Activated CD4-positive, alpha-beta T cell treated with anti-CD3 and anti-CD28 coated beads, Interleukin-2, amount 50 U/mL, for 1 hour (primary cell): ENCODE measurements around the gene KCNQ1OT1.

Experiments used
- DNase-seq: peaks from one replicate; pipeline ENCODE4 v3.0.0-alpha.2; 2020

Gene KCNQ1OT1

GRCh38 chr11:2736577-2737225, 36.9 kb upstream of the KCNQ1OT1 start:
- DNase-seq, result no peak

- DNase-seq, result no peak
Measured at GRCh38 chr11:2735053-2735589, 35.3 kb upstream of the KCNQ1OT1 start.

- no peak for DNase-seq
Measured at GRCh38 chr11:2734181-2735052, 34.6 kb upstream of the KCNQ1OT1 start.

GRCh38 chr11:2732940-2733628, 33.3 kb upstream of the KCNQ1OT1 start:
- no peak for DNase-seq

- no peak for DNase-seq
Measured at GRCh38 chr11:2732261-2732939, 32.6 kb upstream of the KCNQ1OT1 start.

- no peak for DNase-seq
Measured at GRCh38 chr11:2731130-2732125, 31.6 kb upstream of the KCNQ1OT1 start.

GRCh38 chr11:2730272-2731129, 30.7 kb upstream of the KCNQ1OT1 start:
- DNase-seq, result no peak

- no peak for DNase-seq
Measured at GRCh38 chr11:2729841-2730240, 30.0 kb upstream of the KCNQ1OT1 start.

- DNase-seq, result no peak
Measured at GRCh38 chr11:2728663-2729332, 29.0 kb upstream of the KCNQ1OT1 start.

GRCh38 chr11:2728128-2728662, 28.4 kb upstream of the KCNQ1OT1 start:
- DNase-seq, result no peak

- no peak for DNase-seq
Measured at GRCh38 chr11:2726964-2727363, 27.2 kb upstream of the KCNQ1OT1 start.

GRCh38 chr11:2725368-2726300, 25.8 kb upstream of the KCNQ1OT1 start:
- no peak for DNase-seq

- DNase-seq, result no peak
Measured at GRCh38 chr11:2724653-2725367, 25.0 kb upstream of the KCNQ1OT1 start.

GRCh38 chr11:2724104-2724503, 24.3 kb upstream of the KCNQ1OT1 start:
- no peak for DNase-seq

- no peak for DNase-seq
Measured at GRCh38 chr11:2722955-2723354, 23.2 kb upstream of the KCNQ1OT1 start.

GRCh38 chr11:2721210-2721916, 21.6 kb upstream of the KCNQ1OT1 start:
- DNase-seq, result no peak
